Calu3 (cell line): Measurements from ENCODE around the gene ECE2. TPM values are rescaled to one million over a fixed set of nuclear protein-coding genes. Genes with fewer than 3 reads are reported as not detected.

Source experiments
- BruUV-seq: library from RNA; stranded (reverse); fragments of 400-500 nt; replicated peaks from 2 replicates; lab custom pipeline; 2021; lab: Mats Ljungman, UMichigan
- CTCF ChIA-PET: fragments of 300-600 bp; sonication (Branson Sonifier 250); formaldehyde crosslinking; loops from one replicate; lab custom pipeline; 2022; ENCODE audit warnings: antibody characterized with exemption; lab: Charles Lee
- DNase-seq: peaks from one replicate; pipeline ENCODE4 v3.0.0; 2022
- H3K27ac Mint-ChIP-seq: one replicate; pipeline ENCODE4 v1.8.0; 2022; ENCODE audit warnings: mixed read lengths; ENCODE audit not compliant: unreplicated experiment
- H3K27me3 Mint-ChIP-seq: one replicate; pipeline ENCODE4 v1.8.0; 2022; ENCODE audit warnings: mixed read lengths; ENCODE audit not compliant: unreplicated experiment
- H3K36me3 Mint-ChIP-seq: one replicate; pipeline ENCODE4 v1.8.0; 2022; ENCODE audit warnings: mild to moderate bottlenecking, moderate library complexity, mixed read lengths; ENCODE audit not compliant: insufficient read depth, unreplicated experiment
- H3K4me1 Mint-ChIP-seq: one replicate; pipeline ENCODE4 v1.8.0; 2022; ENCODE audit warnings: mild to moderate bottlenecking, low read depth, mixed read lengths; ENCODE audit not compliant: unreplicated experiment
- H3K4me3 Mint-ChIP-seq: one replicate; pipeline ENCODE4 v1.8.0; 2022; ENCODE audit warnings: mild to moderate bottlenecking, low read depth, moderate library complexity, mixed read lengths; ENCODE audit not compliant: unreplicated experiment
- H3K9me3 Mint-ChIP-seq: one replicate; pipeline ENCODE4 v1.8.0; 2022; ENCODE audit warnings: low read depth, mixed read lengths; ENCODE audit not compliant: unreplicated experiment
- CTCF ChIP-seq: fragments of 200-600 bp; IDR thresholded peaks from one replicate; pipeline ENCODE4 v1.8.0; 2022; ENCODE audit warnings: antibody characterized with exemption; ENCODE audit not compliant: unreplicated experiment
- intact Hi-C: fragments of 100-400 bp; cut with micrococcal nuclease; formaldehyde crosslinking; loops from one replicate; pipeline ENCODE4 v1.10.0; 2022; ENCODE audit not compliant: unreplicated experiment
- total RNA-seq: library from RNA; stranded (reverse); gene quantifications from 2 replicates; pipeline ENCODE4 v1.2.3, GENCODE V29; 2022

ECE2 gene
- total RNA-seq, 1 experiment from 2014 or later = not detected

DNA sequence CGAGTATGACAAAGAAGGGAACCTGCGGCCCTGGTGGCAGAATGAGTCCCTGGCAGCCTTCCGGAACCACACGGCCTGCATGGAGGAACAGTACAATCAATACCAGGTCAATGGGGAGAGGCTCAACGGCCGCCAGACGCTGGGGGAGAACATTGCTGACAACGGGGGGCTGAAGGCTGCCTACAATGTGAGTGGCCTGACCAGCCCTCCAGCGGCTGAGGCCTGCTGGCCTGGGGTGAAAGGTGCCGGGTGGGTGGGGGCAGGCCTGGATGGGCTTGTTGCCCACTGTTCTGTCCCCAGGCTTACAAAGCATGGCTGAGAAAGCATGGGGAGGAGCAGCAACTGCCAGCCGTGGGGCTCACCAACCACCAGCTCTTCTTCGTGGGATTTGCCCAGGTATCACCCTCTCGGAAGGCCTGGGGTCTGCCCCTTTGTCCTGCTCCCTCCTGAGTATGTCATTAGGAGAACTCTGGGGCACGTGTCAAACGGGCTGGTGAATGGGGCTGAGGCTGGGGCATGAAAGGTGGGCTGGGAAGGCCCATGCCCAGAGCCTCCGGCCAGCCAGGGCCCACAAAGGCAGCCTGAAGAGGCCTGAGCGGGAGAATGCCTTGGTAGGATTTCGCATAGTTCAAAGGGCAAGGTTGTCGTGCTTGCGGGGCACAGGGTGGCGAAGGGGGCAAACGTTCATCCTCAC lies 15.4 kb downstream of the ECE2 start:
- Mint-ChIP-seq H3K9me3 (no peaks in the 10 kb centered on the region), H3K36me3 (no peaks in the 10 kb centered on the region), H3K27me3 (peaks cover 67% of the 10 kb centered on the region), H3K4me3 (no peak overlapping the region), H3K27ac (no peak overlapping the region), H3K4me1 (no peaks in the 10 kb centered on the region)
- CTCF ChIA-PET = interaction anchor here (0.6 kb wide), 1 partner anchor 61 kb away, joined by 3 read pairs; no protein-coding TSS in a partner anchor
- BruUV-seq = no TSS peak
- TF ChIP-seq CTCF = no peak
- intact Hi-C loops = no loop called here
- DNase-seq = no peak

- no peak for TF ChIP-seq CTCF
- H3K27me3 Mint-ChIP-seq = peaks cover 66% of the 10 kb centered on the region
- intact Hi-C loops = no loop called here
- no peaks in the 10 kb centered on the region for H3K4me1 Mint-ChIP-seq
- H3K27ac Mint-ChIP-seq = no peak overlapping the region
- H3K4me3 Mint-ChIP-seq = no peak overlapping the region
- no peak for DNase-seq
- H3K9me3 Mint-ChIP-seq = no peaks in the 10 kb centered on the region
- BruUV-seq = no TSS peak
- no peaks in the 10 kb centered on the region for H3K36me3 Mint-ChIP-seq
- CTCF ChIA-PET = interaction anchor here (0.5 to 0.6 kb wide), 2 partner anchors 62 to 277 kb away, joined by 3 to 4 read pairs; no protein-coding TSS in a partner anchor
Measured at GRCh38 chr3:184291738-184292445, 16.1 kb downstream of the ECE2 start.

DNA sequence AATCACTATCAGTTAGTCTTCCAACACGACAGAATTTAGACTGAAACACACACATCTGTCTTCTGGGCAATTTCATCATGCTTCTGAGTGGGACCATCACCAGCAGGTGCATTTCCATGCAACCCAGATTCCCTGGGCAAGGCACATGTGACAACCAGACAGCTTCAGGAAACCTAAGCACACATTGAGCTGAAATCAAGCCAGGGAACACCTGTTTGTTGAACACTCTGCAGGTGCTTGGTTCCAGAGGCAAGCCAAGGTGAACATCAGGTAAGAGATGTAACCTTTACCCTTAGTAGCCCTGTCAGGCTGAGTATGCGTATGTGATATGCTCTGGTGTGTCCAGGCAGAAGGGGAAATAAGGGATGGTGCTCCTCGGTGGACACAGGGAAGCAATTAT lies 19.9 kb downstream of the ECE2 start:
- no peak for DNase-seq
- CTCF ChIA-PET = no interaction called here
- Mint-ChIP-seq H3K27ac (no peak overlapping the region), H3K9me3 (no peaks in the 10 kb centered on the region), H3K4me3 (no peak overlapping the region), H3K36me3 (peaks cover 36% of the 10 kb centered on the region), H3K4me1 (peaks cover 12% of the 10 kb centered on the region), H3K27me3 (peaks cover 65% of the 10 kb centered on the region)
- intact Hi-C loops = no loop called here
- no TSS peak for BruUV-seq
- no peak for TF ChIP-seq CTCF

DNA sequence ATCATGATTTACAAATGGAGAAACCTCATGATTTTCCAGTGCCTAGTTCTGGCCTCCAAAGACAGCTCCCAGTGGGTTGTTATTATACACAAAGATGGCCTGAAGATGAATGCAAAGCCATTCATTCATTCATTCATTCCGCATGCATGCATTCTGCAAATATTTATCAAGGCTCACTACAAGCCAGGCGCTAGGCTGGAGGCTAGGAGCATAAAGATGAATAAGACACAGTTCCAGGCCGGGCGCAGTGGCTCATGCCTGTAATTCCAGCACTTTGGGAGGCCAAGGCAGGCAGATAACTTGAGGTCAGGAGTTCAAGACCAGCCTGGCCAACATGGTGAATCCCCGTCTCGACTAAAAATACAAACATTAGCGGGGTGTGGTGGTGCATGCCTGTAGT lies 20.8 kb downstream of the ECE2 start:
- Mint-ChIP-seq H3K27ac (no peak overlapping the region), H3K9me3 (no peaks in the 10 kb centered on the region), H3K27me3 (peaks cover 57% of the 10 kb centered on the region), H3K36me3 (peaks cover 44% of the 10 kb centered on the region), H3K4me3 (peak overlapping the region; percentile 97), H3K4me1 (peaks cover 16% of the 10 kb centered on the region)
- CTCF ChIA-PET = no interaction called here
- DNase-seq = no peak
- intact Hi-C loops = no loop called here
- BruUV-seq = no TSS peak
- no peak for TF ChIP-seq CTCF
